NCI-H446 (cell line): ENCODE data around the gene CDH22.

Experiments
- DNase-seq, 2 experiments: peaks; one replicate each; lab custom pipeline; 2025; lab: John Stamatoyannopoulos, UW

Gene CDH22

GRCh38 chr20:46323557-46323956 lies 15.3 kb upstream of the CDH22 start:
- no peak for DNase-seq

- DNase-seq = no peak
Measured at GRCh38 chr20:46322641-46323040, 14.3 kb upstream of the CDH22 start.

GRCh38 chr20:46317685-46318177 lies 9.4 kb upstream of the CDH22 start:
- no peak for DNase-seq

GRCh38 chr20:46316984-46317684 lies 8.8 kb upstream of the CDH22 start:
- no peak for DNase-seq

GRCh38 chr20:46315311-46315710 lies 7.0 kb upstream of the CDH22 start:
- DNase-seq = no peak

- DNase-seq = no peak
Measured at GRCh38 chr20:46312945-46313861, 4.9 kb upstream of the CDH22 start.

- DNase-seq = no peak
Measured at GRCh38 chr20:46312075-46312944, 4.0 kb upstream of the CDH22 start.

- DNase-seq = no peak
Measured at GRCh38 chr20:46311719-46312074, 3.4 kb upstream of the CDH22 start.

GRCh38 chr20:46311039-46311650 lies 2.8 kb upstream of the CDH22 start:
- DNase-seq = no peak

- no peak for DNase-seq
Measured at GRCh38 chr20:46309945-46310344, 1.6 kb upstream of the CDH22 start.

GRCh38 chr20:46307999-46308257 lies 370 bp downstream of the CDH22 start:
- DNase-seq = no peak

- DNase-seq = peak in 1 of 2 experiments; percentile 57
Measured at GRCh38 chr20:46307139-46307998, 929 bp downstream of the CDH22 start.

- DNase-seq = no peak
Measured at GRCh38 chr20:46306743-46307138, 1.6 kb downstream of the CDH22 start.

- no peak for DNase-seq
Measured at GRCh38 chr20:46305973-46306360, 2.3 kb downstream of the CDH22 start.

- DNase-seq = no peak
Measured at GRCh38 chr20:46305331-46305972, 2.8 kb downstream of the CDH22 start.

- no peak for DNase-seq
Measured at GRCh38 chr20:46304852-46305251, 3.4 kb downstream of the CDH22 start.

GRCh38 chr20:46304361-46304760 lies 3.9 kb downstream of the CDH22 start:
- no peak for DNase-seq

- no peak for DNase-seq
Measured at GRCh38 chr20:46303176-46303956, 4.9 kb downstream of the CDH22 start.

GRCh38 chr20:46302106-46302505 lies 6.2 kb downstream of the CDH22 start:
- no peak for DNase-seq

GRCh38 chr20:46300281-46300680 lies 8.0 kb downstream of the CDH22 start:
- DNase-seq = no peak
